Measurements from ENCODE around the gene FOXD3.
A peak's percentile ranks its signal among the peaks of the same experiment; 100 is the strongest.

Gene FOXD3

DNA sequence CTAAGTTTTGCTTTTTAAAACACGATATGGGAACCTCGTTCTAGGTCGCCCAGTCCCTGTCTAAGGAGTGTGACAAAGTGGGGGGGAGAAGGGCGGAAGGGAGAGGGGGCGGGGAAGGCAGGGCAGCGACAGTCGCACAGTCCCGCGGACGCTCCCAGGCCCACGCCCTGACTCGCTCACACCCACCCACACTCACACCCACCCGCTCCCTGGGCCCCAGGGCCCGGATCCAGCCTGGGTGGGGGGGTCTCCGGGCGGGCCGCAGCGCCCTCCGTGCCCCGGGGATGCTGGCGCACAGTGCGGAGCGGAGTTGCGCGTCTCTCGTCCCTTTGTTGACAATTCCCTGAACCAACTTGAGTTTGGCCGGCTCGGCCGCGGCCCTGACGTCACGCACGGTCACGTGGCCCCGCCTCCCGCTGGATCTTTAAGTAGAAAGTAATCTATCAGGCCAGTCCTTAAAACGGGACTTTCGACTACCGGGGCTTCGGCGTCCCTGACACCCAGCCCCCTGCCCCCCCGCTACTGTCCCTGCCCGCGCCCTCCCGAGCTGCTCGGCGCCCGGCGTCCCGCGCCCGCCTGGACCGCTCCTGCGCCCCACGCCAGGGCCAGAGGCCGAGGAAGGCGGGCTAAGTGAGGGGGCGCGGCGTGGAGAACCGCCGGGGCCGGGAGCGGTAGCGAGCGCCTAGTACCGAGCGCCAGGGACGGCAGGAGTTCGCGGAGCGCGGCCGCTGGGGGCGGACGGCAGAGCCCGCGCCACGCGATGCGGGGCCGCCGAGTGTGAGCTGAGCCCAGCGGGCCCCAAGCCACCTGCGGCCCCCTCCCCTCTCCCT, at the start of gene FOXD3:
TSS of gene FOXD3 (plus strand) at position 454 of the 830 bp plus-strand sequence. CDS start 492 bp downstream, outside the sequence.
- Histone ChIP-seq H3K27ac (ENCODE audit: poor library complexity, severe bottlenecking) (no peak within 1 kb of the TSS), H3K4me3 (ENCODE audit: severe bottlenecking) (peak within 1 kb of the TSS; percentile 32), H3K9me3 (ENCODE audit: severe bottlenecking) (no peaks in the 10 kb centered on the region), H3K4me1 (ENCODE audit: insufficient read depth, poor library complexity, severe bottlenecking) (no peaks in the 10 kb centered on the region), H3K36me3 (ENCODE audit: low read depth) (no peaks in the 10 kb centered on the region), H3K27me3 (ENCODE audit: insufficient read depth, poor library complexity, severe bottlenecking) (peaks cover 99% of the 10 kb centered on the region)
- TF ChIP-seq, protein P1, sequence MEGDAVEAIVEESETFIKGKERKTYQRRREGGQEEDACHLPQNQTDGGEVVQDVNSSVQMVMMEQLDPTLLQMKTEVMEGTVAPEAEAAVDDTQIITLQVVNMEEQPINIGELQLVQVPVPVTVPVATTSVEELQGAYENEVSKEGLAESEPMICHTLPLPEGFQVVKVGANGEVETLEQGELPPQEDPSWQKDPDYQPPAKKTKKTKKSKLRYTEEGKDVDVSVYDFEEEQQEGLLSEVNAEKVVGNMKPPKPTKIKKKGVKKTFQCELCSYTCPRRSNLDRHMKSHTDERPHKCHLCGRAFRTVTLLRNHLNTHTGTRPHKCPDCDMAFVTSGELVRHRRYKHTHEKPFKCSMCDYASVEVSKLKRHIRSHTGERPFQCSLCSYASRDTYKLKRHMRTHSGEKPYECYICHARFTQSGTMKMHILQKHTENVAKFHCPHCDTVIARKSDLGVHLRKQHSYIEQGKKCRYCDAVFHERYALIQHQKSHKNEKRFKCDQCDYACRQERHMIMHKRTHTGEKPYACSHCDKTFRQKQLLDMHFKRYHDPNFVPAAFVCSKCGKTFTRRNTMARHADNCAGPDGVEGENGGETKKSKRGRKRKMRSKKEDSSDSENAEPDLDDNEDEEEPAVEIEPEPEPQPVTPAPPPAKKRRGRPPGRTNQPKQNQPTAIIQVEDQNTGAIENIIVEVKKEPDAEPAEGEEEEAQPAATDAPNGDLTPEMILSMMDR (IDR thresholded peaks at IDR 0.05; ENCODE audit: poor library complexity, severe bottlenecking), result no peak
- DNase-seq (ENCODE audit: low spot score), result no peak
- ATAC-seq (ENCODE audit: low read depth), result peak; percentile 33

DNA sequence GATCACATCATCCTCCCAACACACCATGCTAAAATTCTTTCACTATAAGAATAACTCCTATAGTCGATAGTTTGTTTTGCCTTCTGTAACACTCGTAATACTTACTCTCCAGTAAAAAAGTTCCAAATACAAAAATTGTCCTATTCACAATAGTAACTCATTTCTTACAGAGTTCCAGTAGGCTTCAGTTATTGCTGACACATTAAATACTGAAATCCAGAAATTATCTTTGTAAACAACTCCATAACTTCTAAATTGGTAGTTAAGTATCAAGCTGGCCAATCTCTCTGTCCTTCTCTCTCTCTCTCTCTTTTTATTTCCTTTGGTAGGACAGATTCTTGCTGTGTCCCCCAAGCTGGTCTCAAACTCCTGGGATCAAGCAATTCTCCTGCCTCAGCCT, 49.6 kb upstream of the FOXD3 start:
- no peak overlapping the region for H3K4me3 ChIP-seq (ENCODE audit: severe bottlenecking)
- H3K27ac ChIP-seq (ENCODE audit: poor library complexity, severe bottlenecking), result no peak overlapping the region
- no peaks in the 10 kb centered on the region for H3K36me3 ChIP-seq (ENCODE audit: low read depth)
- ATAC-seq (ENCODE audit: low read depth), result no peak
- DNase-seq (ENCODE audit: low spot score), result no peak
- TF ChIP-seq, protein P1 (IDR thresholded peaks at IDR 0.05; ENCODE audit: poor library complexity, severe bottlenecking), result no peak
- H3K4me1 ChIP-seq (ENCODE audit: insufficient read depth, poor library complexity, severe bottlenecking), result no peaks in the 10 kb centered on the region
- no peaks in the 10 kb centered on the region for H3K9me3 ChIP-seq (ENCODE audit: severe bottlenecking)
- H3K27me3 ChIP-seq (ENCODE audit: insufficient read depth, poor library complexity, severe bottlenecking), result peaks cover 23% of the 10 kb centered on the region

DNA sequence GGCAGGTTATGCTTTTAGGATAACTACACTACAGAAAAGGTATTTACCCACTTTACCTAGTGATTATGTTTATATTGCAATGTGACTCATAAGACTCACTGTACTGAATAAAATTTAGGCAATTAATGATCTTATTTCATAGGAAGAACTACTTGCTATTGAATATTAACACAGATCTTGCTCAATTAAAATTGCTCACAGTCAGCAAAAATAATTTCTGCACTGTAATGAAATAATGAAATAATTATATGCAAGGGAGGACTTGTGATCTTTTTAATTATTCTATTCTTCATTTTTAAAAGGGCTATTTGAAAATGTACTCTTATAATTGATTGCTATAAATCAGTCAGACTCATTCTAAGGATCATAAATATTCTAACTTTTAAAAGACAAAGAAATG, 48.0 kb upstream of the FOXD3 start:
- no peak for DNase-seq (ENCODE audit: low spot score)
- TF ChIP-seq, protein P1 (IDR thresholded peaks at IDR 0.05; ENCODE audit: poor library complexity, severe bottlenecking), result no peak

DNA sequence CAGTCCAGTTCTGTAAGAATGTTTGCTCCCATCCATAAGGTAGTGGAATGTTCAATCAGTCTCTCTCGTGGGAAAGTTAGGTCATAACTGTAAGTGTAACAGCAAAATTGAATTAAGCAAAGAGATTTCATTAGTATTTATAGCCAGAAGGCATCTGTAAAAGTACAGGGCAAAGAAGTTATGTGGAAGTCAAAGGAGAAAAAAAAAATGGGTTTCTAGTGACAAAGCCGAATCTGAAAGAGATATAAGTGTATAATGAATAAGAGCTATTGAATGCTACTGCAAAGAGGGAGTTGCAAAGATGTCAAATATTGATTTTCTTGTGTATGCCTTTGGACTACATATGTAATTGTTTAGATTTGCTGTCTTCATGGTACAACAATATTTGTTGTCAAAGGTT, 47.4 kb upstream of the FOXD3 start:
- TF ChIP-seq, protein P1 (IDR thresholded peaks at IDR 0.05; ENCODE audit: poor library complexity, severe bottlenecking), result no peak
- ATAC-seq (ENCODE audit: low read depth), result no peak
- H3K27ac ChIP-seq (ENCODE audit: poor library complexity, severe bottlenecking), result no peak overlapping the region
- no peak for DNase-seq (ENCODE audit: low spot score)
- H3K27me3 ChIP-seq (ENCODE audit: insufficient read depth, poor library complexity, severe bottlenecking), result peaks cover 23% of the 10 kb centered on the region
- H3K4me1 ChIP-seq (ENCODE audit: insufficient read depth, poor library complexity, severe bottlenecking), result no peaks in the 10 kb centered on the region
- no peaks in the 10 kb centered on the region for H3K9me3 ChIP-seq (ENCODE audit: severe bottlenecking)
- H3K4me3 ChIP-seq (ENCODE audit: severe bottlenecking), result no peak overlapping the region
- H3K36me3 ChIP-seq (ENCODE audit: low read depth), result no peaks in the 10 kb centered on the region

More for the DNA sequence above, 48.0 kb upstream of the FOXD3 start:
- no peaks in the 10 kb centered on the region for H3K9me3 ChIP-seq (ENCODE audit: severe bottlenecking)
- no peak overlapping the region for H3K27ac ChIP-seq (ENCODE audit: poor library complexity, severe bottlenecking)
- no peaks in the 10 kb centered on the region for H3K4me1 ChIP-seq (ENCODE audit: insufficient read depth, poor library complexity, severe bottlenecking)
- no peak overlapping the region for H3K4me3 ChIP-seq (ENCODE audit: severe bottlenecking)
- ATAC-seq (ENCODE audit: low read depth), result no peak
- H3K27me3 ChIP-seq (ENCODE audit: insufficient read depth, poor library complexity, severe bottlenecking), result peaks cover 23% of the 10 kb centered on the region
- H3K36me3 ChIP-seq (ENCODE audit: low read depth), result no peaks in the 10 kb centered on the region

DNA sequence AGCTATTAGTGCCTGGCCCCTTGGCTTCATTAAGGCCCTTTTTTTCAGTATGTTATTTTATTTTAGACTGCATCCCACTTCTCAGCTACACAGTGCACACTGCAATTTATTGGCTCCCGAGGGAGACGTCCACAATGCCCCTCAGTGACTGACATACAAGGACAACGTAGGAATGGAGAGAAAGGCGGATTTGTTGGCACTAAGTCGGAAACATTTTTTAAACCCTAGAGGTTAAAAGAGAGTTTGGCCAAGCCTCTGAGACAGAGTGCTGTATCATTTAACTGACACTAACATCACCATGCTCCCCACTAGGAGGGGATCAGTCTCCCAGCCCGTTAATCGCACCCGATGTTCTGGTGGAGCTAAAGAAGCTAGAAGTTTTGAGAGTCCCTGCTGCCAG, 45.7 kb upstream of the FOXD3 start:
- DNase-seq (ENCODE audit: low spot score) (no peak), ATAC-seq (ENCODE audit: low read depth) (no peak)
- Histone ChIP-seq H3K4me1 (ENCODE audit: insufficient read depth, poor library complexity, severe bottlenecking) (no peaks in the 10 kb centered on the region), H3K27ac (ENCODE audit: poor library complexity, severe bottlenecking) (no peak overlapping the region), H3K27me3 (ENCODE audit: insufficient read depth, poor library complexity, severe bottlenecking) (peaks cover 23% of the 10 kb centered on the region), H3K9me3 (ENCODE audit: severe bottlenecking) (no peaks in the 10 kb centered on the region), H3K36me3 (ENCODE audit: low read depth) (no peaks in the 10 kb centered on the region), H3K4me3 (ENCODE audit: severe bottlenecking) (no peak overlapping the region)
- TF ChIP-seq, protein P1 (IDR thresholded peaks at IDR 0.05; ENCODE audit: poor library complexity, severe bottlenecking), result no peak

Measured in RWPE2 (cell line).